Heart left ventricle (tissue), 16 donors: ENCODE results near the gene LRRC52. TPM values are rescaled to one million over a fixed set of nuclear protein-coding genes. Genes with fewer than 3 reads are reported as not detected.

Experiments used
- ATAC-seq, 4 donors: fragments of 200-7000 bp; cut with Tn5 transposase; one replicate each; pipeline ENCODE4 v1.9.1; 2020 to 2022; ENCODE audit warnings: moderate library complexity in 4 of 4, mild to moderate bottlenecking in 3 of 4, moderate number of reproducible peaks in 1 of 4
- DNase-seq, 5 donors: peaks; one replicate each; pipeline ENCODE4 v3.0.0-alpha.2; 2020
- H3K27ac ChIP-seq, 12 donors: fragments of 200-600 bp; sonication (generic) in 4 of 12; one replicate each; pipeline versions ENCODE4 v1.5.0 to v1.8.0; 2016 to 2022; ENCODE audit warnings: mild to moderate bottlenecking in 2 of 12
- H3K27me3 ChIP-seq, 9 donors: fragments of 200-600 bp; sonication (generic) in 2 of 9; one replicate each; pipeline versions ENCODE4 v1.5.1 to v1.8.0; 2016 to 2022; ENCODE audit warnings: mild to moderate bottlenecking in 3 of 9
- H3K36me3 ChIP-seq, 9 donors: fragments of 200-600 bp; sonication (generic) in 2 of 9; one replicate each; pipeline versions ENCODE4 v1.5.0 to v1.8.0; 2018 to 2022; ENCODE audit warnings: mild to moderate bottlenecking in 2 of 9
- H3K4me1 ChIP-seq, 12 donors: fragments of 200-600 bp; sonication (generic) in 4 of 12; one replicate each; pipeline versions ENCODE4 v1.5.0 to v1.8.0; 2016 to 2022; ENCODE audit warnings: mild to moderate bottlenecking in 3 of 12
- H3K4me3 ChIP-seq, 12 donors: fragments of 200-600 bp; sonication (generic) in 4 of 12; one replicate each; pipeline versions ENCODE4 v1.5.0 to v1.8.0; 2017 to 2022; ENCODE audit warnings: mild to moderate bottlenecking in 9 of 12, moderate library complexity in 4 of 12
- H3K9me3 ChIP-seq, 12 donors: fragments of 200-600 bp; sonication (generic) in 4 of 12; one replicate each; pipeline versions ENCODE4 v1.5.0 to v1.8.0; 2016 to 2022; ENCODE audit warnings: mild to moderate bottlenecking in 1 of 12
- CTCF ChIP-seq, 12 donors: fragments of 200-600 bp; sonication (generic) in 4 of 12; IDR thresholded peaks; one replicate each; pipeline versions ENCODE4 v1.5.0 to v1.8.0; 2018 to 2022; ENCODE audit warnings: antibody characterized with exemption in 12 of 12, mild to moderate bottlenecking in 5 of 12
- POLR2A ChIP-seq, 2 donors: fragments of 450-650 bp; IDR thresholded peaks; one replicate each; pipeline ENCODE4 v1.6.1; 2017; ENCODE audit warnings: antibody characterized with exemption in 2 of 2, mild to moderate bottlenecking in 2 of 2, moderate library complexity in 2 of 2
- WGBS, 4 donors: extraction: QIAGEN DNeasy Blood & Tissue Kit in 2 of 4; methylation state at CpG; one replicate each; pipeline versions ENCODE4 v1.1.5 to v1.1.7; 2013 to 2018; 5-methylcytosine and 5-hydroxymethylcytosine counted together
- intact Hi-C, 10 donors: fragments of 100-400 bp; cut with DNase I; formaldehyde crosslinking; loops; one replicate each; pipeline versions ENCODE4 v1.11.1 to v1.14.2; 2022
- polyA plus RNA-seq, 2 donors: library from polyadenylated mRNA; stranded (reverse); fragments of 200-250 nt; gene quantifications; one replicate each; pipeline ENCODE4 v1.2.3, GENCODE V29; 2013
- total RNA-seq, 9 donors: library from RNA; depleted of rRNA in 2 of 9; stranded (reverse); fragments of >200 nt in 2 of 9; fragmentation: NEBNext Ultra II Directional in 3 of 9; extraction: Animal tissue kit (Norgen Biotek cat#: 25700) in 3 of 9; gene quantifications; one replicate each; pipeline versions ENCODE4 v1.1.0 to v1.2.4, GENCODE V29; 2016 to 2023
- donor health status: ischemic (EF 13 %, LVEDD 7.1; RV severe dilation, severe dysfunction).
- donor health status: healthy with polysubstance abuse.
- donor health status: DM: no; HTN: yes; CAD: no.
- donor health status: DM: no; HTN: no; CAD: no.
- donor health status: ischemic (EF 25% LVEDD 6.9; RV normal size, moderate dysfunction).
- donor health status: ischemic (EF 25% LVEDD 5.7; RV mildly dilated, moderate dysfunction).
- donor health status: healthy.
- donor health status: DM: yes; HTN: yes; CAD: no.
- donor health status: ischemic (EF 35%, LVEDD 5.7; RV mildly dilated, moderate dysfunction).
- donor health status: nonischemic (EF 11% LVEDD 7.7; RV severe dilation, severe dysfunction).
- donor health status: DM: yes; HTN: yes; CAD: no.
- donor health status: PGD.
- donor health status: ischemic (EF 29% LVEDD 5.4; RV normal size, mild dysfunction).
- donor health status: nonischemic (EF 23%, LVEDD 6.1; RV moderate dilation, normal function).

The LRRC52 gene
- total and polyA plus RNA-seq, 11 donors = 0.12 to 1.0 (median 0.27) TPM; not detected in 4

GRCh38 chr1:165496501-165496900, 47.3 kb upstream of the LRRC52 start:
- no peaks in the 10 kb centered on the region for H3K9me3 ChIP-seq
- intact Hi-C loops = loop anchor here in 1 of 10 donors (5.0 kb wide), 1 partner anchor 89 kb away; no protein-coding TSS in a partner anchor
- H3K27ac ChIP-seq = peak overlapping the region in 2 of 12 donors; percentile 41 to 53
- H3K4me1 ChIP-seq = peaks cover 0 to 10% (median 0%) of the 10 kb centered on the region in 12 donors
- no peaks in the 10 kb centered on the region for H3K36me3 ChIP-seq
- H3K4me3 ChIP-seq = no peak overlapping the region
- TF ChIP-seq POLR2A (IDR thresholded peaks at IDR 0.05) = no peak
- TF ChIP-seq CTCF (IDR thresholded peaks at IDR 0.05) = no peak
- ATAC-seq = peak in 3 of 4 donors; percentile 57 to 77 (median 64)
- no peaks in the 10 kb centered on the region for H3K27me3 ChIP-seq
- WGBS, 4 donors = 51 to 94% (median 83%) methylated on average over 1 of the region's 1 CpG
- DNase-seq = peak in 3 of 5 donors; percentile 24 to 55 (median 40)

DNA sequence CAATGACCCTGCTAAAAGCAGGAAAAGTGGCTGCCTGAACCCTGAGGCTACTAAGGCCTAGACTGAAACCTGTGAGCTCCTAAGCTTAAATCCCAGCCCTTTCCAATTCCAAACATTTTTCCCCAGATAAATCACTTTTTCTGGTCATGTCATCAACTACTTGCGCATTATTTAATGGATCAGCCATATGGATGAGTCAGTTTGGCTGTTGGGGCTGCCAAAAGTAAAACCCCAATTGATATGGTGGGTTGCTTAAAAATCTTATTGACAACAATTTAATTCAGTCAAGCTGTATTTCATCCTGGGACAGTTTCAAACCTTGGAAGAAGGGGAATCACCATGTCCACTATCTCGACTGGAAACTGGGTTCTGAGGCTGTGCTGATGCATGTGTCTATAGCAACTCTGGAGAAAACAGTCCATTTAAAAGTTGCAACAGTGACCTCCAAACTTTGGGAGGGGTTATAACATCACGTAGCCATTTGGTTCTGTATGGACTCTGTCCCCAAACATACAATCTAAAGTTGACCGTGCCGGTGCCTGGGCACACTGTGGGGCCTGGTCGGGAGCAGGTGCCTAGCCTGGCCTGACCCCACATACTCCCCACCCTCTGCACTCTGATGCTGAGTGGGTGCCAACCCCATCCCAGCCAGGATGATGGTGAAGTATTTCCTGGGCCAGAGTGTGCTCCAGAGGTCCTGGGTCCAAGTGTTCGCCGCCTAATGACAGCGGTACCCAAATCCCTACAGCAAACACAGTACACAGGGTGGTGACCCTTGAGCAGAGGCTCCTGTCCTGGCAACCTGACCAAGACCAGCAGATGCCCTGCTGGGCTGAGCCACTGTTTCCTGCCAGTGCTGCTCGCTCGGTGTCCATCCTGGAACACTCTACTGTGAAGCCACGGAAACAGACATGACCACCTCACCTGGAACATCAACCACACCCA, 46.5 kb upstream of the LRRC52 start:
- Histone ChIP-seq H3K9me3 (no peaks in the 10 kb centered on the region), H3K27ac (peak overlapping the region in 1 of 12 donors; percentile 53), H3K4me3 (no peak overlapping the region), H3K4me1 (peaks cover 0 to 10% (median 1%) of the 10 kb centered on the region in 12 donors), H3K27me3 (no peaks in the 10 kb centered on the region), H3K36me3 (no peaks in the 10 kb centered on the region)
- ATAC-seq (peak in 1 of 4 donors; percentile 31), DNase-seq (no peak)
- 86 to 93% (median 91%) methylated on average over 7 to 12 of the region's 12 CpGs for WGBS, 4 donors
- TF ChIP-seq POLR2A (IDR thresholded peaks at IDR 0.05) = no peak
- no peak for TF ChIP-seq CTCF (IDR thresholded peaks at IDR 0.05)
- intact Hi-C loops = loop anchor here in 1 of 10 donors (5.0 kb wide), 1 partner anchor 90 kb away; no protein-coding TSS in a partner anchor

DNA sequence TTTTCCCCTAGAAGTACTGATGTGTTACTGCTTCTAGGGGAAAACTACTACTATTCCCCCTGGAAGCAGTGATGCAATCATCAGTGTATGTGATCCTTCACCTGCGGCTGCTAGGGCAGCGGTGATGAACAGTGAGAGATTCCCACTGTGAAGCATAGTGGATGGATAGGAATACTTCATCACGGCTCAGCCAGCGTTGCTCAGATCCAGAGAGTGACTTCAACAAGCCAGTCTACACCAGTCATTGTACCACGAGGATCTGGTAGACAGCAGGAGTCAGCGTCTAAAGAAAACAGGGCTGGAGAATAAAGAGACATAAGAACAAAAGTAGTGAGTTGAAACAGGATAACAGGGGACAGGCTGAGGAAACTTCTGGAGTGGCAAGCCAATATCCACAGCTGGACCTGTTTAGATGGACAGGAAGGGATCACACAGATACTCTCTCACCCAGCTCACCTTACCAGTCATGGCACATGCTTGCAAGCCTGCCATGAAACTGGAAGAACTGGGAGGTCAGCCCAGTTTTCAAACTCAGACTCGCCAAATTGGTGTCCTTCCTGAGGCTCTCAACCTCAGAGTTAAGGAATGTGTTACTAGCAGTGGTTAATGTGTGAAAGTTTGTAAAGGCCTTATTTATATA, 42.4 kb upstream of the LRRC52 start:
- Histone ChIP-seq H3K27ac (peak overlapping the region in 1 of 12 donors; percentile 12), H3K27me3 (no peaks in the 10 kb centered on the region), H3K4me1 (peaks cover 0 to 6% (median 0%) of the 10 kb centered on the region in 12 donors), H3K9me3 (no peaks in the 10 kb centered on the region), H3K4me3 (no peak overlapping the region), H3K36me3 (no peaks in the 10 kb centered on the region)
- peak in 1 of 5 donors; percentile 26 for DNase-seq
- peak in 3 of 4 donors; percentile 24 to 64 (median 37) for ATAC-seq
- TF ChIP-seq POLR2A (IDR thresholded peaks at IDR 0.05) (no peak), CTCF (IDR thresholded peaks at IDR 0.05) (no peak)
- intact Hi-C loops = no loop called here
- 80 to 86% (median 81%) methylated on average over 7 of the region's 7 CpGs for WGBS, 4 donors

GRCh38 chr1:165501970-165502348, 41.8 kb upstream of the LRRC52 start:
- DNase-seq (no peak), ATAC-seq (peak in 3 of 4 donors; percentile 29 to 80 (median 38))
- H3K4me3 ChIP-seq = no peak overlapping the region
- H3K27ac ChIP-seq = peak overlapping the region in 1 of 12 donors; percentile 12
- H3K4me1 ChIP-seq = peaks cover 0 to 3% (median 0%) of the 10 kb centered on the region in 12 donors
- 62 to 77% (median 70%) methylated on average over 3 of the region's 3 CpGs for WGBS, 4 donors
- no peak for TF ChIP-seq CTCF (IDR thresholded peaks at IDR 0.05)
- no peak for TF ChIP-seq POLR2A (IDR thresholded peaks at IDR 0.05)
- intact Hi-C loops = no loop called here
- H3K36me3 ChIP-seq = no peaks in the 10 kb centered on the region
- H3K27me3 ChIP-seq = no peaks in the 10 kb centered on the region
- no peaks in the 10 kb centered on the region for H3K9me3 ChIP-seq
